OCI-LY7 (cell line): ENCODE data around the gene EEF2K. TPM values are rescaled to one million over a fixed set of nuclear protein-coding genes. Genes with fewer than 3 reads are reported as not detected.

Experiments
- BruUV-seq: library from RNA; stranded (reverse); fragments of 400-500 nt; replicated peaks from 2 replicates; lab custom pipeline; 2021; lab: Mats Ljungman, UMichigan
- CTCF ChIA-PET: fragments of 300-600 bp; sonication (Branson Sonifier 250); formaldehyde crosslinking; loops from one replicate; lab custom pipeline; 2022; ENCODE audit warnings: antibody characterized with exemption; ENCODE audit not compliant: unreplicated experiment; lab: Charles Lee
- POLR2A ChIA-PET: fragments of 300-600 bp; sonication (Branson Sonifier 250); formaldehyde crosslinking; loops from one replicate; lab custom pipeline; 2022; ENCODE audit warnings: antibody characterized with exemption; lab: Charles Lee
- DNase-seq: peaks from one replicate; pipeline ENCODE4 v3.0.0-alpha.2; 2015; ENCODE audit warnings: low spot score
- H2AFZ ChIP-seq: fragments of 200-600 bp; sonication (generic), shearing (Covaris generic); 2 replicates; pipeline ENCODE4 v1.6.1; 2014; ENCODE audit warnings: mild to moderate bottlenecking, antibody characterized with exemption, low read length, moderate library complexity
- H3K27ac ChIP-seq: fragments of 200-600 bp; sonication (generic); 2 replicates; pipeline ENCODE4 v1.5.1; 2014; ENCODE audit warnings: mixed run types, low read depth, mild to moderate bottlenecking, moderate library complexity, low read length, inconsistent platforms; ENCODE audit not compliant: poor library complexity, severe bottlenecking
- H3K36me3 ChIP-seq: fragments of 200-600 bp; sonication (generic); 2 replicates; pipeline ENCODE4 v1.6.1; 2014; ENCODE audit warnings: mild to moderate bottlenecking, antibody characterized with exemption, low read length, moderate library complexity, mixed read lengths; ENCODE audit not compliant: insufficient read depth
- H3K4me1 ChIP-seq: fragments of 200-600 bp; sonication (generic); 2 replicates; pipeline ENCODE4 v1.5.1; 2014; ENCODE audit warnings: mild to moderate bottlenecking, low read length; ENCODE audit not compliant: insufficient read depth, poor library complexity, severe bottlenecking
- H3K4me2 ChIP-seq: fragments of 200-600 bp; sonication (generic); 2 replicates; pipeline ENCODE4 v1.6.1; 2014; ENCODE audit warnings: mild to moderate bottlenecking, low read length
- H3K4me3 ChIP-seq: fragments of 200-600 bp; sonication (generic); 2 replicates; pipeline ENCODE4 v1.5.1; 2014; ENCODE audit warnings: mild to moderate bottlenecking, low read depth, low read length; ENCODE audit not compliant: poor library complexity, severe bottlenecking
- H3K79me2 ChIP-seq: fragments of 200-600 bp; sonication (generic); 2 replicates; pipeline ENCODE4 v1.6.1; 2016; ENCODE audit warnings: low read depth, mild to moderate bottlenecking, low read length, moderate library complexity, mixed read lengths; ENCODE audit not compliant: insufficient read depth
- H3K9me2 ChIP-seq: fragments of 200-600 bp; sonication (generic); 2 replicates; pipeline ENCODE4 v1.6.1; 2016; ENCODE audit warnings: mild to moderate bottlenecking, low read length, mixed read lengths; ENCODE audit not compliant: insufficient read depth
- H3K9me3 ChIP-seq: fragments of 200-600 bp; sonication (generic); 2 replicates; pipeline ENCODE4 v1.6.1; 2014; ENCODE audit warnings: mild to moderate bottlenecking, mixed run types, low read length, mixed read lengths
- H4K20me1 ChIP-seq: fragments of 200-600 bp; sonication (generic); 2 replicates; pipeline ENCODE4 v1.6.1; 2014; ENCODE audit warnings: mild to moderate bottlenecking, antibody characterized with exemption, low read length, moderate library complexity, mixed read lengths; ENCODE audit not compliant: insufficient read depth
- EZH2phosphoT487 ChIP-seq: fragments of 200-600 bp; sonication (generic); IDR thresholded peaks from 2 replicates; pipeline ENCODE4 v1.6.1; 2018; ENCODE audit warnings: low read depth, borderline replicate concordance, mild to moderate bottlenecking, mixed run types, antibody characterized with exemption, low read length, moderate library complexity, mixed read lengths
- intact Hi-C: fragments of 100-400 bp; cut with micrococcal nuclease; formaldehyde crosslinking; loops from one replicate; pipeline ENCODE4 v1.10.0; 2022; ENCODE audit not compliant: unreplicated experiment
- total RNA-seq, 2 experiments: library from RNA; depleted of rRNA in 1 of 2; stranded (reverse); fragments of >200 nt in 1 of 2; shearing (Covaris generic) in 1 of 2; gene quantifications; 2 replicates each; pipeline ENCODE4 v1.2.3, GENCODE V29; 2014 to 2022
- TF ChIP-seq, protein P1 (sequence below): fragments of 200-600 bp; sonication (generic); conservative IDR thresholded peaks from 2 replicates; pipeline ENCODE4 v1.5.1; 2014; ENCODE audit warnings: mild to moderate bottlenecking, antibody characterized with exemption, low read length, moderate library complexity, mixed read lengths

Gene EEF2K
- total RNA-seq, 2 experiments from 2014 or later = 23.8 to 42.3 TPM

DNA sequence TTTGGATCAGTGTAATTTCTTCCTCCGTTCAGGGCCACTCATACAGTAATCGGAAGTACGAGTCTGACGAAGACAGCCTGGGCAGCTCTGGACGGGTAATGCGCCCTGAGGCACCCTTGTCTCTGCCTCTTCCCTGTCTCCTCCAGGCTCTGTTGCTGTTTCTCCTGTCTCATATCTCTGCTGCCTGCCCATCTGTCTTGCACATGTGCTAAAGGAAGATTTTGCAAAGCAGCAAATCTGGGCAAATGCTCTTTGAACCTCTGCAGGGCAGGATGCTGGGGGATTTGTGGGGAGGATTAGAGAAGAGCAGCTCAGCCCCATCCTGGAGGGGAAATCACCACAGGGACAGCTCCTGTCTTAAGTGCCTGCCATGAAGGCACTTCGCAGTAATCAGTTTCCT, 58.7 kb downstream of the EEF2K start:
- H3K9me2 ChIP-seq = no peaks in the 10 kb centered on the region
- intact Hi-C loops = no loop called here

DNA sequence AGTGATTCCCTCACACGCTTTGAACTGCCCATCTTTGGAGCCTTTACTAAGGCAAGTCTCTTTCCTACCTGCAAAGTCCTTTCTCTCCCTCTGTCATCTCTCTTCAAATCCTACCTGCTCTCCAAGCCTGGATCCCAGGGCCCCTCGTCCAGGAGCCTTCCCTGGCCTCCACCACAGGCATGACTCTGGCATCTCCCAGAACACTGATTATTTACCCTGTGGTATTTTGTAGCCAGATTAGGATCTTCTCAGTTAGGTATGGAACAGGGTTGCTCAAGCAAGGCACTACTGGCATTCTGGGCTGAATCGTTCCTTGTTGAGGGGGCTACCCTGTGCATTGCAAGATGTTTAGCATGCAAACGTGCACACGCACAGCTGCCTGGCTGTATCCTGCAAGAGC, 59.3 kb downstream of the EEF2K start:
- H3K27ac ChIP-seq = no peak overlapping the region
- no peaks in the 10 kb centered on the region for H3K79me2 ChIP-seq
- BruUV-seq = no TSS peak
- no peaks in the 10 kb centered on the region for H3K4me1 ChIP-seq
- H4K20me1 ChIP-seq = no peaks in the 10 kb centered on the region
- H3K4me2 ChIP-seq = no peak overlapping the region
- ChIA-PET POLR2A (interaction anchor here (1.0 kb wide), 1 partner anchor 39 kb away, joined by 5 read pairs; no protein-coding TSS in a partner anchor), CTCF (no interaction called here)
- peaks cover 5% of the 10 kb centered on the region for H3K9me3 ChIP-seq
- no peaks in the 10 kb centered on the region for H3K9me2 ChIP-seq
- no peak overlapping the region for H2AFZ ChIP-seq
- TF ChIP-seq, protein P1, sequence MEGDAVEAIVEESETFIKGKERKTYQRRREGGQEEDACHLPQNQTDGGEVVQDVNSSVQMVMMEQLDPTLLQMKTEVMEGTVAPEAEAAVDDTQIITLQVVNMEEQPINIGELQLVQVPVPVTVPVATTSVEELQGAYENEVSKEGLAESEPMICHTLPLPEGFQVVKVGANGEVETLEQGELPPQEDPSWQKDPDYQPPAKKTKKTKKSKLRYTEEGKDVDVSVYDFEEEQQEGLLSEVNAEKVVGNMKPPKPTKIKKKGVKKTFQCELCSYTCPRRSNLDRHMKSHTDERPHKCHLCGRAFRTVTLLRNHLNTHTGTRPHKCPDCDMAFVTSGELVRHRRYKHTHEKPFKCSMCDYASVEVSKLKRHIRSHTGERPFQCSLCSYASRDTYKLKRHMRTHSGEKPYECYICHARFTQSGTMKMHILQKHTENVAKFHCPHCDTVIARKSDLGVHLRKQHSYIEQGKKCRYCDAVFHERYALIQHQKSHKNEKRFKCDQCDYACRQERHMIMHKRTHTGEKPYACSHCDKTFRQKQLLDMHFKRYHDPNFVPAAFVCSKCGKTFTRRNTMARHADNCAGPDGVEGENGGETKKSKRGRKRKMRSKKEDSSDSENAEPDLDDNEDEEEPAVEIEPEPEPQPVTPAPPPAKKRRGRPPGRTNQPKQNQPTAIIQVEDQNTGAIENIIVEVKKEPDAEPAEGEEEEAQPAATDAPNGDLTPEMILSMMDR = no peak
- no peak for TF ChIP-seq EZH2phosphoT487
- no peak overlapping the region for H3K4me3 ChIP-seq
- intact Hi-C loops = no loop called here
- peaks cover 58% of the 10 kb centered on the region for H3K36me3 ChIP-seq
- no peak for DNase-seq

More for the DNA sequence above, 58.7 kb downstream of the EEF2K start:
- Histone ChIP-seq H3K79me2 (no peaks in the 10 kb centered on the region), H3K27ac (no peak overlapping the region), H2AFZ (no peak overlapping the region), H3K4me1 (no peaks in the 10 kb centered on the region), H4K20me1 (no peaks in the 10 kb centered on the region), H3K4me3 (no peak overlapping the region), H3K9me3 (peaks cover 10% of the 10 kb centered on the region), H3K36me3 (peaks cover 60% of the 10 kb centered on the region), H3K4me2 (no peak overlapping the region)
- TSS peak; percentile 24 for BruUV-seq
- POLR2A ChIA-PET = no interaction called here
- DNase-seq = no peak
- CTCF ChIA-PET = no interaction called here
- TF ChIP-seq, protein P1 = no peak
- TF ChIP-seq EZH2phosphoT487 = no peak

DNA sequence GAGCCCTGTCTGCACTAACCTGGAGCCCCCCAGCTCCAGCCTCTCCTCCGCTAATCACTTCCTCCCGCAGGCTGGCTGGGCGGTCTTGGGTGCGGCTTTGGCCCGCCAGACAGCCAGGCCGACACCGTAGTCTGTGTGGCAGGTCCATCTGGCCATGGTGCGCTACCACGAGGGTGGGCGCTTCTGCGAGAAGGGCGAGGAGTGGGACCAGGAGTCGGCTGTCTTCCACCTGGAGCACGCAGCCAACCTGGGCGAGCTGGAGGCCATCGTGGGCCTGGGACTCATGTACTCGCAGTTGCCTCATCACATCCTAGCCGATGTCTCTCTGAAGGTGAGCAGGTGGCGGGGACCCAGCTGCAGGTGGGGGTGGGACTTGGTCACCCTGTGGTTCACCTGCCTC, 60.5 kb downstream of the EEF2K start:
- H3K36me3 ChIP-seq = peaks cover 56% of the 10 kb centered on the region
- H3K9me3 ChIP-seq = no peaks in the 10 kb centered on the region
- H3K4me2 ChIP-seq = no peak overlapping the region
- TF ChIP-seq EZH2phosphoT487 = no peak
- TF ChIP-seq, protein P1 = no peak
- POLR2A ChIA-PET = interaction anchor here (1.0 kb wide), 1 partner anchor 38 kb away, joined by 5 read pairs; no protein-coding TSS in a partner anchor
- no peaks in the 10 kb centered on the region for H3K79me2 ChIP-seq
- BruUV-seq = no TSS peak
- intact Hi-C loops = no loop called here
- no peaks in the 10 kb centered on the region for H3K9me2 ChIP-seq
- no peaks in the 10 kb centered on the region for H3K4me1 ChIP-seq
- H3K27ac ChIP-seq = no peak overlapping the region
- H3K4me3 ChIP-seq = no peak overlapping the region
- no peaks in the 10 kb centered on the region for H4K20me1 ChIP-seq
- CTCF ChIA-PET = no interaction called here
- H2AFZ ChIP-seq = no peak overlapping the region
- no peak for DNase-seq
